GM23248 (cell line): ENCODE measurements around the gene GHRL. TPM values are rescaled to one million over a fixed set of nuclear protein-coding genes. Genes with fewer than 3 reads are reported as not detected.
A peak's percentile ranks its signal among the peaks of the same experiment; 100 is the strongest.

Experiments used
- DNase-seq: peaks from one replicate; pipeline ENCODE4 v3.0.0-alpha.2; 2015
- H2AFZ ChIP-seq: fragments of 200-600 bp; sonication (generic); 2 replicates; pipeline ENCODE4 v1.6.1; 2016; ENCODE audit warnings: antibody characterized with exemption
- H3F3A ChIP-seq: fragments of 200-600 bp; sonication (generic); 2 replicates; pipeline ENCODE4 v1.6.1; 2016; ENCODE audit warnings: mild to moderate bottlenecking, antibody characterized with exemption, mixed run types; ENCODE audit not compliant: insufficient read depth
- H3K27ac ChIP-seq: fragments of 200-600 bp; sonication (generic); 2 replicates; pipeline ENCODE4 v1.5.1; 2016; ENCODE audit warnings: mild to moderate bottlenecking
- H3K27me3 ChIP-seq: fragments of 200-600 bp; sonication (generic); replicated peaks from 2 replicates; pipeline ENCODE4 v1.6.1; 2016; ENCODE audit warnings: mild to moderate bottlenecking; ENCODE audit not compliant: insufficient read depth
- H3K36me3 ChIP-seq: fragments of 200-600 bp; sonication (generic); 2 replicates; pipeline ENCODE4 v1.6.1; 2016; ENCODE audit warnings: low read depth, mild to moderate bottlenecking
- H3K4me1 ChIP-seq: fragments of 200-600 bp; sonication (generic); 2 replicates; pipeline ENCODE4 v1.6.1; 2016; ENCODE audit warnings: mild to moderate bottlenecking; ENCODE audit not compliant: insufficient read depth
- H3K4me2 ChIP-seq: fragments of 200-600 bp; sonication (generic); one replicate; pipeline ENCODE4 v1.6.1; 2016; ENCODE audit warnings: mild to moderate bottlenecking; ENCODE audit not compliant: unreplicated experiment
- H3K4me3 ChIP-seq: fragments of 200-600 bp; sonication (generic); 2 replicates; pipeline ENCODE4 v1.5.1; 2016; ENCODE audit warnings: mild to moderate bottlenecking
- H3K79me2 ChIP-seq: fragments of 200-600 bp; sonication (generic); 2 replicates; pipeline ENCODE4 v1.6.1; 2016; ENCODE audit warnings: mild to moderate bottlenecking; ENCODE audit not compliant: insufficient read depth
- H3K9ac ChIP-seq: fragments of 200-600 bp; sonication (generic); 2 replicates; pipeline ENCODE4 v1.6.1; 2016; ENCODE audit warnings: mild to moderate bottlenecking
- H3K9me2 ChIP-seq: fragments of 200-600 bp; sonication (generic); 2 replicates; pipeline ENCODE4 v1.6.1; 2016; ENCODE audit warnings: mixed run types, mild to moderate bottlenecking, moderate library complexity; ENCODE audit not compliant: insufficient read depth
- H3K9me3 ChIP-seq: fragments of 200-600 bp; sonication (generic); one replicate; pipeline ENCODE4 v1.6.1; 2017; ENCODE audit warnings: low read depth
- H4K20me1 ChIP-seq: fragments of 200-600 bp; sonication (generic); 2 replicates; pipeline ENCODE4 v1.6.0; 2016; ENCODE audit not compliant: insufficient read depth
- EZH2 ChIP-seq: fragments of 200-600 bp; sonication (generic); IDR thresholded peaks from 2 replicates; pipeline ENCODE4 v1.6.1; 2018; ENCODE audit warnings: antibody characterized with exemption, mild to moderate bottlenecking; ENCODE audit not compliant: insufficient read depth, poor library complexity, severe bottlenecking
- EZH2phosphoT487 ChIP-seq: fragments of 200-600 bp; sonication (generic); IDR thresholded peaks from 2 replicates; pipeline ENCODE4 v1.6.1; 2018; ENCODE audit warnings: antibody characterized with exemption, moderate library complexity, mild to moderate bottlenecking, low read depth; ENCODE audit not compliant: insufficient read depth
- WGBS, 2 experiments: methylation state at CpG; one replicate each; pipeline ENCODE4 v1.1.6; 2015 to 2017; ENCODE audit warnings: low lambda C conversion rate in 2 of 2, low coverage in 1 of 2; ENCODE audit errors: missing lambda C conversion rate in 2 of 2; 5-methylcytosine and 5-hydroxymethylcytosine counted together
- in situ Hi-C: fragments of 300-500 bp; cut with MboI; formaldehyde crosslinking; loops from 2 replicates; pipeline ENCODE4 v1.15.0; 2020
- polyA plus RNA-seq: library from polyadenylated mRNA; unstranded; fragments of >200 nt; fragmentation: Nextera tagmentation; extraction: Ambion mirVana; gene quantifications from 2 replicates; pipeline ENCODE4 v1.2.1, GENCODE V29; 2016
- total RNA-seq: library from RNA; depleted of rRNA; stranded (reverse); fragments of >200 nt; shearing (Covaris generic); gene quantifications from 2 replicates; pipeline ENCODE4 v1.2.3, GENCODE V29; 2014

The GHRL gene
- total and polyA plus RNA-seq, 2 experiments from 2014 or later, result 0.71 TPM; not detected in 1

- Histone ChIP-seq H3K4me2 (peak overlapping the region; percentile 70), H3F3A (peaks cover 3% of the 10 kb centered on the region), H3K27me3 (no peaks in the 10 kb centered on the region), H3K36me3 (peaks cover 12% of the 10 kb centered on the region; the same call in 1 of the 2 replicates), H3K79me2 (peaks cover 11% of the 10 kb centered on the region), H3K9me3 (no peaks in the 10 kb centered on the region), H3K4me3 (no peak overlapping the region), H3K9ac (peak overlapping the region; percentile 17; the same call in 1 of the 2 replicates), H3K4me1 (peaks cover 10% of the 10 kb centered on the region), H3K9me2 (no peaks in the 10 kb centered on the region), H4K20me1 (peaks cover 3% of the 10 kb centered on the region; the same call in 1 of the 2 replicates), H2AFZ (no peak overlapping the region), H3K27ac (peak overlapping the region; percentile 32)
- DNase-seq, result peak; percentile 76
- WGBS, 2 experiments, result 76 to 78% methylated on average over 5 of the region's 5 CpGs
- in situ Hi-C loops, result no loop called here
- TF ChIP-seq EZH2phosphoT487 (no peak), EZH2 (no peak)
These were observed 10.8 kb downstream of the GHRL start for GRCh38 chr3:10281951-10282350.

GRCh38 chr3:10280571-10280970 is 12.2 kb downstream of the GHRL start:
- H4K20me1 ChIP-seq, result peaks cover 3% of the 10 kb centered on the region; the same call in 1 of the 2 replicates
- no peak overlapping the region for H3K4me3 ChIP-seq
- H3K79me2 ChIP-seq, result peaks cover 25% of the 10 kb centered on the region
- peaks cover 3% of the 10 kb centered on the region for H3F3A ChIP-seq
- TF ChIP-seq EZH2phosphoT487 (no peak), EZH2 (no peak)
- H3K27ac ChIP-seq, result no peak overlapping the region
- no peak overlapping the region for H2AFZ ChIP-seq
- H3K9ac ChIP-seq, result no peak overlapping the region
- H3K4me2 ChIP-seq, result no peak overlapping the region
- no peaks in the 10 kb centered on the region for H3K9me3 ChIP-seq
- in situ Hi-C loops, result no loop called here
- no peak for DNase-seq
- no peaks in the 10 kb centered on the region for H3K9me2 ChIP-seq
- no peaks in the 10 kb centered on the region for H3K27me3 ChIP-seq
- WGBS, 2 experiments, result 76 to 79% methylated on average over 6 of the region's 6 CpGs
- H3K36me3 ChIP-seq, result peaks cover 14% of the 10 kb centered on the region; the same call in 1 of the 2 replicates
- peaks cover 10% of the 10 kb centered on the region for H3K4me1 ChIP-seq

GRCh38 chr3:10280177-10280529 is 12.6 kb downstream of the GHRL start:
- 91 to 95% methylated on average over 5 of the region's 5 CpGs for WGBS, 2 experiments
- H4K20me1 ChIP-seq, result peaks cover 3% of the 10 kb centered on the region; the same call in 1 of the 2 replicates

GRCh38 chr3:10279384-10280176 is 13.2 kb downstream of the GHRL start:
- 83 to 86% methylated on average over 13 of the region's 13 CpGs for WGBS, 2 experiments
- H3K27me3 ChIP-seq, result no peaks in the 10 kb centered on the region
- H3F3A ChIP-seq, result peaks cover 3% of the 10 kb centered on the region
- H3K4me2 ChIP-seq, result no peak overlapping the region
- no peak for DNase-seq
- no peak overlapping the region for H3K27ac ChIP-seq
- H2AFZ ChIP-seq, result no peak overlapping the region
- in situ Hi-C loops, result no loop called here
- no peak overlapping the region for H3K4me3 ChIP-seq
- no peak overlapping the region for H3K9ac ChIP-seq
- no peaks in the 10 kb centered on the region for H3K9me3 ChIP-seq
- H3K9me2 ChIP-seq, result no peaks in the 10 kb centered on the region
- H3K79me2 ChIP-seq, result peaks cover 35% of the 10 kb centered on the region
- peaks cover 14% of the 10 kb centered on the region; the same call in 1 of the 2 replicates for H3K36me3 ChIP-seq
- TF ChIP-seq EZH2 (no peak), EZH2phosphoT487 (no peak)
- H4K20me1 ChIP-seq, result peaks cover 3% of the 10 kb centered on the region; the same call in 1 of the 2 replicates
- peaks cover 10% of the 10 kb centered on the region for H3K4me1 ChIP-seq

More at GRCh38 chr3:10280177-10280529, 12.6 kb downstream of the GHRL start:
- DNase-seq, result peak; percentile 18
- no peaks in the 10 kb centered on the region for H3K27me3 ChIP-seq
- H3K4me2 ChIP-seq, result no peak overlapping the region
- peaks cover 10% of the 10 kb centered on the region for H3K4me1 ChIP-seq
- no peak overlapping the region for H2AFZ ChIP-seq
- H3K9me3 ChIP-seq, result no peaks in the 10 kb centered on the region
- TF ChIP-seq EZH2 (no peak), EZH2phosphoT487 (no peak)
- H3K36me3 ChIP-seq, result peaks cover 14% of the 10 kb centered on the region; the same call in 1 of the 2 replicates
- peaks cover 29% of the 10 kb centered on the region for H3K79me2 ChIP-seq
- no peak overlapping the region for H3K27ac ChIP-seq
- no peak overlapping the region for H3K9ac ChIP-seq
- H3F3A ChIP-seq, result peaks cover 3% of the 10 kb centered on the region
- no peaks in the 10 kb centered on the region for H3K9me2 ChIP-seq
- H3K4me3 ChIP-seq, result no peak overlapping the region
- in situ Hi-C loops, result no loop called here
